Inflammatory macrophage treated with lipopolysaccharide for 1 hour (primary cell): ENCODE data around the gene FGF1.
"Not testable (repeated sequence)": the region's sequence is repeated elsewhere in the genome, so short reads cannot be mapped to it uniquely, and the experiment has no call there.

Source experiments
- DNase-seq, 2 donors: peaks; one replicate each; pipeline ENCODE4 v3.0.0-alpha.2; 2020 to 2022

The FGF1 gene

DNA sequence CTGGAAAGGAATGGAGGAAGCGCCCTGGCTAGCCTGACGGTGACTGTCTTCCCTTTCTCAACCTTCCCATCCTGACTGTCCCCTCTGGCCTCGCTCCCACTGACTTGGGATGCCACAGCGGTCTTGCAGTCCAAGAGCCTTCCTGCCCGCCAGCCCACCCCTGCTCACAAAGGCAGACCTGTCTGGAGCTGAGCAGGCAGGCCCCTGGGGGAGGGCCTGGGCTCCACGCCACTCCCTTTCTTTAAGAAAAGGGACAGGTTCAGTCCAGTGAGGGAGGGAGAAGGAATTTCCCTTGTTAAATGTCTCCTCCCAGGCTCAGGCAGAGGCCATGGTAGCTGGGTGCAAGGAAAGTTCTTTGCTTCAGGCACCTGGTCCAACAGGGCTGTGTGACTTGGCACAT lies 18.1 kb downstream of the FGF1 start:
- DNase-seq = no peak

GRCh38 chr5:142664636-142665035 lies 21.3 kb downstream of the FGF1 start:
- peak; percentile 92 for DNase-seq

GRCh38 chr5:142664067-142664466 lies 21.8 kb downstream of the FGF1 start:
- DNase-seq = no peak

- peak; percentile 20 to 26 for DNase-seq
Measured at GRCh38 chr5:142663246-142663645, 22.6 kb downstream of the FGF1 start.

GRCh38 chr5:142661957-142662356 lies 23.9 kb downstream of the FGF1 start:
- no peak for DNase-seq

DNA sequence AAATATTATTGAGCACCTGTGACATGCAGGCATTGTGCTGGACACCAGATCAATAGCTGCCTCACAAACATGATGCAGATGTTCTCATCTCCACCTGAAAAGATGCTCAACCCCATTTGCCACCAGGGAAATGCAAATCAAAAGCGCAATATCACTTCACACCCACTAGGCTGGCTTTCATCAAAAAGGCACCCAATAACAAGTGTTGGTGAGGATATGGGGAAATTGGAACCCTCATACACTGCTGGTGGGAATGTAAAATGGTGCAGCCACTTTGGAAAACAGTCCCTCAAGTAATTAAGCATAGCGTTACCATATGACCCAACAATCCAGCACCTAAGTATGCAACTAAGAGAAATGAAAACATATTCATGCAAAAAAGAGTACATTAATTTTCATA lies 24.7 kb downstream of the FGF1 start:
- no peak for DNase-seq

DNA sequence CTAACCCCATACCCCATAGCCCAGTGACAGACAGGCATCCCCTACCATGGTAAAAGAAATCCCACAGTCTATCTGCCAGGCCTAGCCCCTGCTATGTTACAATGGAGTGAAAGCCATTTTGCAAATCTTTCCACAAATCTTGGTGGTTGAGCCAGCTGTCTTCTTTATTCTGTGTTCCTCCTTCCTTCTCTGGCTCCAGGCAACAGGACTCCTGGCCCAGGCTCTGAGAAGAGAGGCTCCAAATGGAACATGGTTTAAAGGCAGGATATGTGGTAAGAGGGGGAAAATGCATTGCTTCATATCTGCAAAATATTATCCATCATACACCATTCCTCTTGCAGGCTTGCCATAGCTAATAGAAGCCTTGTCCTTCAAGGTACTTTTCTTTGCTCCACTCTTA lies 25.2 kb downstream of the FGF1 start:
- DNase-seq = no peak

DNA sequence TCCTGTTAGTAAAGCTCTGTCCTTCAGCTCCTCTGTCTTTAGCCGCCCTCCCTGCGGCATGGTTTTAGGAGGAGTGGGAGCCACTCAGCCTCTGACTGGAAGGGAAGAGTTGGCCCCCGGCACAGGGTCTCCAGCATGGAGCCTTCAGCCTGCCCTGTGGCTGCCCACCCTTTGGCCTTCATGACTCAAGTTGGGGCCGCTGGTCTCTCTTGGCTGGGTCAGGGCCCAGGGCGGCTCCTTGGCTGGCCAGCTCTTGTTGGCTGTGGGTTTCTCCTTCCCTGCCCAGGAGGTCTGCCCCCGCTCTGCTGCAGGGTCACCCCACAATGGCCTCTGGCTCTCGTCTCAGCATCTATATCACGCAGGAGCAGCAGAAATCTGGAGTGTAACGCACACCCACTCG lies 25.7 kb downstream of the FGF1 start:
- no peak for DNase-seq

GRCh38 chr5:142659405-142659804 lies 26.5 kb downstream of the FGF1 start:
- no peak for DNase-seq

- no peak for DNase-seq
Measured at GRCh38 chr5:142658278-142658677, 27.6 kb downstream of the FGF1 start.

DNA sequence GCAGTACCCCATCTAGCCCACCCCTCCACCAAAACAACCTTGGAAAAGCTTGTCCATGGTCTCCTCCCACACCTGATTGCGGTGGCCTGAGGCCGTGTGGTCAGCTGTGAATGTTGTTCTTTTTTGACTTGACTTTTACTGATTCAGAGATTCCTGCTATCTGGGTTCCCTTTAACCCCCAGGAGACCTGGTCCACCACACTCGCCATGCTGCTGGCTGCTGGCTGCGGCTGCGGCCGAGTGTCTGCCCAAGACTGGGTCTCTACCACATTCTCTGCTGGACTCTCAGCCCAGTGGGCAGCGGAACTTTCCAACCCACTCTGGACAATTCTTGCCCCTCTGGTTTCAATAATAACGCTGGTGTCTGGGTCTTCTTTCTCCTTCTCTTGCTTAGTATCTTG lies 28.4 kb downstream of the FGF1 start:
- no peak for DNase-seq

GRCh38 chr5:142655339-142656267 lies 30.3 kb downstream of the FGF1 start:
- peak; percentile 64 to 90 for DNase-seq

DNA sequence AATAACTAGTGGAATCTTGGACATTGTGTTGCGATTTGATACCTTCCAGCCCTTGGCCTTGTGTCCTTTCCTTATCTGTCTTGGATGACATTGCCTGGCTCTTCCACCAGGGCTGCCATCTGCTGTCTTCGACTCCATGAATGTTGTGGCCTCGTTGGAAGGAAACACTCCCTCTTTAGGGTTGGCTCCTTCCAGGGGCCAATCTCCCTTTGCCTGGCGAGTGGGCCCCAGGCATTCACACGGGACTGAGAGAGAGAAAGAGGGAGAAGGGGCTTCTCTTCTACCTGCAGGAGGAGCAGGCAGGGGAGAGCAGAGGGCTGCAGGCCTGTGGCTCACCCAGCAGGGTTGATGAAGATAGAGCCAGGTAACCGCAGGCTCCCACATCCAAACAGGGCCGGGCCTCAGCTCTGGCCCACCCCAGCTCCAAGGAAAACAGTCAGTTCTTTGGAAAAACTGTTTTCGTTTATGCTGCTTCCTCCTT lies 31.3 kb downstream of the FGF1 start:
- DNase-seq = no peak

- DNase-seq = no peak
Measured at GRCh38 chr5:142653321-142653720, 32.6 kb downstream of the FGF1 start.

GRCh38 chr5:142652563-142652962 lies 33.3 kb downstream of the FGF1 start:
- DNase-seq = no peak

GRCh38 chr5:142650881-142651280 lies 35.0 kb downstream of the FGF1 start:
- DNase-seq = no peak

DNA sequence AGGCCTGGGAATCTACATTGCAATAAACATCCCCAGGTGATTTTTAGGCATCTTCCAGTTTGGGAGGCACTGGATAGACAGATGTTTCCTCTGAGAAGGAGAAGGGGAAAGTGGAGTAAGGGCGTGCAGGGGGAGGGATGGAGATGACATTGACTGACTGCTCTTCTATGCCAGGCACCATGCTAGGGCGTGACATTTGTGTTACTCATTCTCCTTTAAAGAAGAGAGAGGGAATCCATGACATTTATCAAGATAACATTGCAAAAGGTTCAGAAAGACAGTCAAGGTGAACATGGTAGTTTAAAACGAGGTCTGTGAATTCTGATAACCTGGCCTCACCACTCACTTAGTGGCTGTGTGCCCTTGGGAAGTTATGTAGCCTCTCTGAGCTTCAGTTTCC lies 35.8 kb downstream of the FGF1 start:
- no peak for DNase-seq

DNA sequence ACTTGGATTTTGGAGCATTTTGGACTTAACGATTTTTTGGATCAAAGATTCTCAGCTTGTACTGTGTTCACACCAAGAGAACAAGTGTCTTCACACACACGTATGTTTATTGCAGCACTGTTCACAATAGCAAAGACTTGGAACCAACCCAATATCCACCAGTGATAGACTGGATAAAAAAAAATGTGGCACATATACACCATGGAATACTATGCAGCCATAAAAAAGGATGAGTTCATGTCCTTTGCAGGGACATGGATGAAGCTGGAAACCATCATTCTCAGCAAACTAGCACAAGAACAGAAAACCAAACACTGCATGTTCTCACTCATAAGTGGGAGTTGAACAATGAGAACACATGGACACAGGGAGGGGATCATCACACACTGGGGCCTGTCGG lies 37.8 kb downstream of the FGF1 start:
- DNase-seq = not testable (repeated sequence)

GRCh38 chr5:142645456-142645855 lies 40.4 kb downstream of the FGF1 start:
- no peak for DNase-seq

GRCh38 chr5:142644640-142645361 lies 41.1 kb downstream of the FGF1 start:
- no peak for DNase-seq

- DNase-seq = no peak
Measured at GRCh38 chr5:142644127-142644526, 41.8 kb downstream of the FGF1 start.

DNA sequence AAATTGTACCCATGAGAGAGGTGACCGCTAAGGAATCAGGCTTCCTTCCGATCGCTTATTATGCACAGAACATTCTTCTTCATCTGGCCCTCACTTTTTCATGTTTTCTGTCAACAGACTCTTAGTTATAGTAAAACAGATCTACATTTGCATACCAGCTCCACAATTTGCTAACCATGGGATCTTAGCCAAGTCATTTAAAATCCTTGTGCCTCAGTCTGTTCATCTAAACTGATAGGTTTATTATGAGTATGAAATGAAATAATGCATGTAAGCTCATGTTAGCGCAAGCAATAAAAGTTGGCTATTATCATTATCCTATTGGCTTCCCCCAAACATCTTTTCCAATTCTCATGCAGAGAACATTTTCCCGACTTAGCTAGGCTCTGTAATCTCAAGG lies 42.3 kb downstream of the FGF1 start:
- no peak for DNase-seq

DNA sequence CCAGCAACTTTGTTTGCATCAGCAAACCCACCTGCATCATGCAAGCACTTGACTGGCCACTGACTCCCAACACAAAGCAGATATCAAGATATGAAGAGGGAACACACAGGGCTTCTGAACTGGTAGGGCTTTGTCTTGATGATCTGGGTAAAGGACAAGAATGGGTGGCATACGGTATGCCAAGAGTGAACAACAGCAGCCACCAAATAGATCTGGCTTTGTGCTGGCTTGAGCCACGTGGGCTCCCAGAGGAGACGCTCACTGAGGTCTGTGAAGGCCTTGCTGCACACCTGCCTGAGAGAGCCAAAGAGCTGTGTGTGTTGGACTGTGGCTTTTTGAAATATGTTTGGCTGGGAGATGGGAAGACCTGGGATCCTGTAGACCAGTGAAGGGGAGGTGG lies 43.5 kb downstream of the FGF1 start:
- DNase-seq = no peak

DNA sequence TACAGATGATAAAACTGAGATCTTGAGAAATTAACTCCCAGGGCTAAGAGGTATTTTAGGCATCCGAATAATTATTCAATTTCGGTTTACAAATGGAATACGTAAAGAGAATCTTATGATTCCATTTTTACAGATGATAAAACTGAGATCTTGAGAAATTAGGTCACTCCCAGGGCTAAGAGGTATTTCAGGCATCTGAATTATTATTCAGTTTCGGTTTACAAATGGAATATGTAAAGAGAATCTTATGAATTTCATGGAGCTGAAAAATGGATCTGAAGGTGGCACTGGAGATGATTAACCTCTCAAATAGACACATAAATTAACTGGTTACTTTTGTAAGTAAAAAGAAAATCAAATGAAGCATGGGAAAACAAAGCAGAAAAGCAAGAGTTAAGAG lies 44.2 kb downstream of the FGF1 start:
- DNase-seq = no peak
